DOHH2 (cell line): ENCODE measurements around the gene GMPPA.

ENCODE experiments used
- H3F3A ChIP-seq: fragments of 200-600 bp; sonication (generic), shearing (Covaris generic); 2 replicates; pipeline ENCODE4 v1.6.0; 2016; ENCODE audit warnings: antibody characterized with exemption, mild to moderate bottlenecking; ENCODE audit not compliant: control insufficient read depth, insufficient read depth
- H3K27ac ChIP-seq: fragments of 200-600 bp; sonication (generic); 2 replicates; pipeline ENCODE4 v1.5.1; 2014; ENCODE audit warnings: low read depth, mild to moderate bottlenecking, low read length, moderate library complexity
- H3K27me3 ChIP-seq: fragments of 200-600 bp; sonication (generic); 2 replicates; pipeline ENCODE4 v1.6.1; 2014; ENCODE audit warnings: mild to moderate bottlenecking, low read length, mixed read lengths; ENCODE audit not compliant: control insufficient read depth
- H3K36me3 ChIP-seq: fragments of 200-600 bp; sonication (generic); 2 replicates; pipeline ENCODE4 v1.6.1; 2014; ENCODE audit warnings: mild to moderate bottlenecking, low read length, moderate library complexity, mixed read lengths; ENCODE audit not compliant: control insufficient read depth
- H3K4me1 ChIP-seq: fragments of 200-600 bp; sonication (generic); 2 replicates; pipeline ENCODE4 v1.6.1; 2014; ENCODE audit warnings: mild to moderate bottlenecking, low read length, mixed read lengths; ENCODE audit not compliant: control insufficient read depth
- H3K4me2 ChIP-seq: fragments of 200-600 bp; sonication (generic); 2 replicates; pipeline ENCODE4 v1.6.0; 2014; ENCODE audit warnings: mild to moderate bottlenecking, low read length, moderate library complexity
- H3K4me3 ChIP-seq: fragments of 200-600 bp; sonication (generic); 2 replicates; pipeline ENCODE4 v1.5.1; 2014; ENCODE audit warnings: mild to moderate bottlenecking, low read length, mixed read lengths
- H3K79me2 ChIP-seq: fragments of 200-600 bp; sonication (generic); 2 replicates; pipeline ENCODE4 v1.6.1; 2014; ENCODE audit warnings: mild to moderate bottlenecking, low read length, mixed read lengths; ENCODE audit not compliant: control insufficient read depth
- H3K9me2 ChIP-seq: fragments of 200-600 bp; sonication (generic); replicated peaks from 2 replicates; pipeline ENCODE4 v1.6.1; 2014; ENCODE audit warnings: mild to moderate bottlenecking, low read length, mixed read lengths; ENCODE audit not compliant: control insufficient read depth
- H3K9me3 ChIP-seq: fragments of 200-600 bp; sonication (generic); 2 replicates; pipeline ENCODE4 v1.6.1; 2014; ENCODE audit warnings: antibody characterized with exemption, low read length, mixed read lengths; ENCODE audit not compliant: control insufficient read depth, insufficient read depth
- H4K20me1 ChIP-seq: fragments of 200-600 bp; sonication (generic); 2 replicates; pipeline ENCODE4 v1.6.0; 2014; ENCODE audit warnings: low read depth, mild to moderate bottlenecking, antibody characterized with exemption, low read length, moderate library complexity; ENCODE audit not compliant: control insufficient read depth, insufficient read depth
- CTCF ChIP-seq: fragments of 200-600 bp; sonication (generic); IDR thresholded peaks from one replicate; pipeline ENCODE4 v1.5.1; 2014; ENCODE audit warnings: antibody characterized with exemption, mild to moderate bottlenecking, low read depth, low read length; ENCODE audit not compliant: poor library complexity, severe bottlenecking
- EZH2phosphoT487 ChIP-seq: fragments of 200-600 bp; sonication (generic); IDR thresholded peaks from 2 replicates; pipeline ENCODE4 v1.6.1; 2017; ENCODE audit warnings: borderline replicate concordance, mild to moderate bottlenecking, antibody characterized with exemption, low read length, moderate library complexity, mixed read lengths

GMPPA gene

GRCh38 chr2:219548990-219549389 lies 50.3 kb downstream of the GMPPA start:
- H3K36me3 ChIP-seq, result no peaks in the 10 kb centered on the region
- H3K9me2 ChIP-seq, result no peaks in the 10 kb centered on the region
- H3K4me1 ChIP-seq, result peaks cover 7% of the 10 kb centered on the region
- H3K27ac ChIP-seq, result no peak overlapping the region
- no peak overlapping the region for H3K4me3 ChIP-seq
- no peaks in the 10 kb centered on the region for H4K20me1 ChIP-seq
- peaks cover 15% of the 10 kb centered on the region; the same call in 1 of the 2 replicates for H3K27me3 ChIP-seq
- no peaks in the 10 kb centered on the region for H3F3A ChIP-seq
- no peak overlapping the region for H3K4me2 ChIP-seq
- no peaks in the 10 kb centered on the region for H3K79me2 ChIP-seq
- TF ChIP-seq EZH2phosphoT487 (no peak), CTCF (no peak)
- no peaks in the 10 kb centered on the region for H3K9me3 ChIP-seq

GRCh38 chr2:219549619-219550018 lies 50.9 kb downstream of the GMPPA start:
- Histone ChIP-seq H3K79me2 (no peaks in the 10 kb centered on the region), H3K9me3 (no peaks in the 10 kb centered on the region), H3K36me3 (no peaks in the 10 kb centered on the region), H3K4me2 (no peak overlapping the region), H4K20me1 (no peaks in the 10 kb centered on the region), H3K4me1 (peaks cover under 1% of the 10 kb centered on the region), H3K27me3 (peaks cover 10% of the 10 kb centered on the region; the same call in 1 of the 2 replicates), H3F3A (no peaks in the 10 kb centered on the region), H3K9me2 (no peaks in the 10 kb centered on the region), H3K4me3 (no peak overlapping the region), H3K27ac (no peak overlapping the region)
- no peak for TF ChIP-seq EZH2phosphoT487
- no peak for TF ChIP-seq CTCF

- Histone ChIP-seq H3K27ac (no peak overlapping the region), H3K4me3 (no peak overlapping the region), H3K4me2 (no peak overlapping the region), H3K4me1 (no peaks in the 10 kb centered on the region), H3K27me3 (no peaks in the 10 kb centered on the region), H3K9me3 (no peaks in the 10 kb centered on the region), H3K9me2 (no peaks in the 10 kb centered on the region), H3K79me2 (no peaks in the 10 kb centered on the region), H4K20me1 (no peaks in the 10 kb centered on the region), H3F3A (no peaks in the 10 kb centered on the region), H3K36me3 (no peaks in the 10 kb centered on the region)
- no peak for TF ChIP-seq CTCF
- TF ChIP-seq EZH2phosphoT487, result no peak
Observed at GRCh38 chr2:219551441-219552381, 53.0 kb downstream of the GMPPA start.
